ENCODE measurements around the gene CHAF1A.

The CHAF1A gene

GRCh38 chr19:4405977-4406376 is 3.5 kb downstream of the CHAF1A start:
- DNase-seq, result no peak

- DNase-seq, result no peak
These were observed 4.2 kb downstream of the CHAF1A start for GRCh38 chr19:4406626-4407025.

GRCh38 chr19:4409123-4409933 is 6.9 kb downstream of the CHAF1A start:
- no peak for DNase-seq

GRCh38 chr19:4413588-4413987 is 11.1 kb downstream of the CHAF1A start:
- no peak for DNase-seq

- DNase-seq, result peak in 2 of 4 experiments; percentile 31 to 54
These were observed 11.8 kb downstream of the CHAF1A start for GRCh38 chr19:4414144-4414799.

- no peak for DNase-seq
These were observed 12.4 kb downstream of the CHAF1A start for GRCh38 chr19:4414800-4415321.

GRCh38 chr19:4415352-4415751 is 12.9 kb downstream of the CHAF1A start:
- no peak for DNase-seq

GRCh38 chr19:4416268-4416667 is 13.8 kb downstream of the CHAF1A start:
- no peak for DNase-seq

GRCh38 chr19:4423416-4424126 is 21.1 kb downstream of the CHAF1A start:
- peak in 3 of 4 experiments; percentile 28 to 45 (median 31) for DNase-seq

- DNase-seq, result no peak
These were observed 23.1 kb downstream of the CHAF1A start for GRCh38 chr19:4425537-4425936.

- DNase-seq, result no peak
These were observed 26.0 kb downstream of the CHAF1A start for GRCh38 chr19:4428326-4428975.

- peak in 3 of 4 experiments; percentile 20 to 56 (median 37) for DNase-seq
These were observed 26.8 kb downstream of the CHAF1A start for GRCh38 chr19:4429256-4429655.

GRCh38 chr19:4429771-4430171 is 27.3 kb downstream of the CHAF1A start:
- DNase-seq, result no peak

- peak; percentile 92 to 98 (median 95) for DNase-seq
These were observed 28.3 kb downstream of the CHAF1A start for GRCh38 chr19:4430760-4431159.

GRCh38 chr19:4431296-4431695 is 28.9 kb downstream of the CHAF1A start:
- peak; percentile 56 to 69 (median 59) for DNase-seq

GRCh38 chr19:4431808-4432674 is 29.6 kb downstream of the CHAF1A start:
- peak; percentile 97 to 100 (median 98) for DNase-seq

GRCh38 chr19:4432918-4433506 is 30.6 kb downstream of the CHAF1A start:
- no peak for DNase-seq

- no peak for DNase-seq
These were observed 32.0 kb downstream of the CHAF1A start for GRCh38 chr19:4434391-4434790.

- no peak for DNase-seq
These were observed 33.8 kb downstream of the CHAF1A start for GRCh38 chr19:4436231-4436630.

- no peak for DNase-seq
These were observed 34.7 kb downstream of the CHAF1A start for GRCh38 chr19:4437103-4437502.

GRCh38 chr19:4439243-4439642 is 36.8 kb downstream of the CHAF1A start:
- no peak for DNase-seq
